Measurements from ENCODE around the gene FAM114A2. TPM values are rescaled to one million over a fixed set of nuclear protein-coding genes. Genes with fewer than 3 reads are reported as not detected.
A peak's percentile ranks its signal among the peaks of the same experiment; 100 is the strongest.
"Not testable (repeated sequence)": the region's sequence is repeated elsewhere in the genome, so short reads cannot be mapped to it uniquely, and the experiment has no call there.

The FAM114A2 gene
- total RNA-seq, 2 donors from 2014 or later: 8.9 to 31.1 TPM

GRCh38 chr5:154072414-154073171 lies 33.9 kb upstream of the FAM114A2 start:
- intact Hi-C loops (cut with DNase I): loop anchor here (5.0 kb wide), 1 partner anchor 335 kb away; no protein-coding TSS in a partner anchor

DNA sequence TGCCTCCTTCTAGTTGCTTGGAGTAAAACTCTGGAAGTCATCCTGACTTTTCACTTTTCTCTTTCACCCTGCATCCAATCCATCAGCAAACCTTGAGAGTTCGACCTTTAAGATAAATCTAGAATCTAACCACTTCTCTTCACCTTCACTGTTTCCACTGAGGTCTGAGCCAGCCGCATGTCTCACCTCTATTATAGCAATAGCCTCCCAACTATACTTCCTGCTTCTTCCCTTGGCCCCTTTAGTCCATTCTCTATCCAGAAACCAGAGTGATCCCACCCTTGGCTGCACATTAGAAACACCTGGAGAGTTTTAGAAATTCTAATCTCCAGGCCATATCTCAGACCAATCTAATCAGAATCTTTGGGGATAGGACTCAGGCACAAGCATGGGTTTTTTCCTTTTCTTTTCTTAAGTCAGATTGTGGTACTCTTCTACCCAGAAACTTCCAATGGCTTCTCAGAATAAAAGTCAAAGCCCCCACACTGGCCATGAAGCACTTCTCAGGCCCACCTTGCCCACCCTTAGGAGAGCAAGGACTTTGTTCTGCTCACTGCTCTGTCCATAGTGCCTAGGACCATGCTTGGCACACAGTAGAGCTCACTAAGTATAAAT lies 33.2 kb upstream of the FAM114A2 start:
- H3K27me3 ChIP-seq: no peaks in the 10 kb centered on the region
- no peaks in the 10 kb centered on the region for H3K36me3 ChIP-seq (replicated peaks in 1 of 2; ENCODE audit: insufficient read depth in 1 of 2, low read depth in 2 of 2)
- no peaks in the 10 kb centered on the region for H3K4me1 ChIP-seq
- TF ChIP-seq POLR2A (IDR thresholded peaks at IDR 0.05) (no peak), CTCF (IDR thresholded peaks at IDR 0.05) (no peak)
- WGBS, 2 donors: 39 to 50% methylated on average over 2 of the region's 2 CpGs
- intact Hi-C loops (cut with DNase I): loop anchor here (5.0 kb wide), 1 partner anchor 335 kb away; no protein-coding TSS in a partner anchor
- H3K4me3 ChIP-seq: no peak overlapping the region
- ATAC-seq: no peak
- no peak overlapping the region for H3K27ac ChIP-seq
- no peak for DNase-seq
- no peaks in the 10 kb centered on the region for H3K9me3 ChIP-seq

More at GRCh38 chr5:154072414-154073171, 33.9 kb upstream of the FAM114A2 start:
- peak; percentile 88 to 95 (median 92) for TF ChIP-seq CTCF (IDR thresholded peaks at IDR 0.05)
- TF ChIP-seq POLR2A (IDR thresholded peaks at IDR 0.05): no peak
- DNase-seq: peak; percentile 78 to 89 (median 82)
- no peaks in the 10 kb centered on the region for H3K27me3 ChIP-seq
- no peaks in the 10 kb centered on the region for H3K9me3 ChIP-seq
- no peak overlapping the region for H3K4me3 ChIP-seq
- ATAC-seq: peak; percentile 92
- H3K27ac ChIP-seq: no peak overlapping the region
- no peaks in the 10 kb centered on the region for H3K36me3 ChIP-seq (replicated peaks in 1 of 2; ENCODE audit: insufficient read depth in 1 of 2, low read depth in 2 of 2)
- peaks cover 4% of the 10 kb centered on the region for H3K4me1 ChIP-seq
- WGBS, 2 donors: 16 to 27% methylated on average over 16 to 18 of the region's 18 CpGs

GRCh38 chr5:154069854-154070253 lies 31.1 kb upstream of the FAM114A2 start:
- not testable (repeated sequence) for DNase-seq; H3K9me3 ChIP-seq; H3K4me1 ChIP-seq; H3K36me3 ChIP-seq (replicated peaks in 1 of 2; ENCODE audit: insufficient read depth in 1 of 2, low read depth in 2 of 2); H3K27ac ChIP-seq; ATAC-seq; H3K27me3 ChIP-seq; H3K4me3 ChIP-seq
- intact Hi-C loops (cut with DNase I): loop anchor here (5.0 kb wide), 2 partner anchors 107 to 337 kb away; no protein-coding TSS in a partner anchor
- 70 to 81% methylated on average over 2 to 5 of the region's 5 CpGs for WGBS, 2 donors

- ATAC-seq (no peak), DNase-seq (no peak)
- intact Hi-C loops (cut with DNase I): loop anchor here (5.0 kb wide), 1 partner anchor 111 kb away; no protein-coding TSS in a partner anchor
- Histone ChIP-seq H3K4me3 (no peak overlapping the region), H3K36me3 (replicated peaks in 1 of 2; ENCODE audit: insufficient read depth in 1 of 2, low read depth in 2 of 2) (no peaks in the 10 kb centered on the region), H3K4me1 (no peaks in the 10 kb centered on the region), H3K27me3 (no peaks in the 10 kb centered on the region), H3K9me3 (no peaks in the 10 kb centered on the region), H3K27ac (no peak overlapping the region)
- no peak for TF ChIP-seq CTCF (IDR thresholded peaks at IDR 0.05)
- no peak for TF ChIP-seq POLR2A (IDR thresholded peaks at IDR 0.05)
Observed at GRCh38 chr5:154065971-154066370, 27.3 kb upstream of the FAM114A2 start.

GRCh38 chr5:154063372-154063771 lies 24.7 kb upstream of the FAM114A2 start:
- intact Hi-C loops (cut with DNase I): no loop called here
- TF ChIP-seq POLR2A (IDR thresholded peaks at IDR 0.05) (no peak), CTCF (IDR thresholded peaks at IDR 0.05) (no peak)
- H3K36me3 ChIP-seq (replicated peaks in 1 of 2; ENCODE audit: insufficient read depth in 1 of 2, low read depth in 2 of 2): no peaks in the 10 kb centered on the region

More at GRCh38 chr5:154063372-154063771, 24.7 kb upstream of the FAM114A2 start:
- H3K27ac ChIP-seq: no peak overlapping the region
- ATAC-seq (no peak), DNase-seq (no peak)
- H3K4me3 ChIP-seq: no peak overlapping the region
- H3K27me3 ChIP-seq: no peaks in the 10 kb centered on the region
- H3K4me1 ChIP-seq: peaks cover 5% of the 10 kb centered on the region
- H3K9me3 ChIP-seq: no peaks in the 10 kb centered on the region

All from body of pancreas (tissue), 4 donors.